ENCODE data around the gene TSFM. TPM values are rescaled to one million over a fixed set of nuclear protein-coding genes. Genes with fewer than 3 reads are reported as not detected.

The TSFM gene
- polyA plus RNA-seq, 3 donors: 4.5 to 22.6 (median 21.8) TPM

GRCh38 chr12:57752668-57753000, 30.0 kb upstream of the TSFM start:
- peaks cover 17 to 31% of the 10 kb centered on the region in 2 donors for H3K36me3 Mint-ChIP-seq
- intact Hi-C loops (cut with micrococcal nuclease): loop anchor here in 1 of 2 donors (10.0 kb wide), 1 partner anchor 208 kb away; the partner anchor contains the start of gene DCTN2

GRCh38 chr12:57753756-57754337, 28.7 kb upstream of the TSFM start:
- H3K27ac ChIP-seq (ENCODE audit: low read depth in 1 of 2, low read length in 2 of 2): no peak overlapping the region
- peak overlapping the region; percentile 90 to 92 for H3K4me3 Mint-ChIP-seq
- peaks cover 39 to 45% of the 10 kb centered on the region in 2 donors for H3K4me1 ChIP-seq (ENCODE audit: control insufficient read depth in 1 of 2, insufficient read depth in 2 of 2, low read length in 2 of 2)
- no peak overlapping the region for H3K4me2 ChIP-seq (replicated peaks; ENCODE audit: extremely low read depth, low read length, poor library complexity, severe bottlenecking)
- H3K4me3 ChIP-seq (replicated peaks in 1 of 3; ENCODE audit: low read depth in 2 of 3, low read length in 3 of 3): no peak overlapping the region
- H3K79me2 ChIP-seq (ENCODE audit: insufficient read depth, low read length): peaks cover 27% of the 10 kb centered on the region
- H3K9me3 Mint-ChIP-seq: peaks cover 0 to 7% (median 0%) of the 10 kb centered on the region in 7 donors
- TF ChIP-seq CTCF (IDR thresholded peaks at IDR 0.05): no peak
- no peak overlapping the region for H3K9ac ChIP-seq (ENCODE audit: insufficient read depth, low read length, poor library complexity, severe bottlenecking)
- H3K27me3 Mint-ChIP-seq (ENCODE audit: low read depth in 3 of 3): peaks cover 7 to 13% (median 7%) of the 10 kb centered on the region in 3 donors
- no peak overlapping the region for H2AFZ ChIP-seq (ENCODE audit: insufficient read depth, low read depth, low read length, poor library complexity, severe bottlenecking)
- WGBS (ENCODE audit: insufficient coverage): 67% methylated on average over 1 of the region's 1 CpG
- no peaks in the 10 kb centered on the region for H4K20me1 ChIP-seq (ENCODE audit: insufficient read depth, low read length)
- peaks cover 13 to 28% of the 10 kb centered on the region in 2 donors for H3K36me3 Mint-ChIP-seq
- intact Hi-C loops (cut with micrococcal nuclease): loop anchor here in 1 of 2 donors (10.0 kb wide), 1 partner anchor 209 kb away; the partner anchor contains the start of gene DCTN2
- no peak for DNase-seq
- H3K36me3 ChIP-seq (replicated peaks in 1 of 2; ENCODE audit: control insufficient read depth in 1 of 2, insufficient read depth in 2 of 2, low read length in 2 of 2): peaks cover 7 to 24% of the 10 kb centered on the region in 2 donors
- H3K27me3 ChIP-seq (ENCODE audit: control insufficient read depth in 2 of 2, insufficient read depth in 2 of 2, low read length in 2 of 2): peaks cover 0 to 7% of the 10 kb centered on the region in 2 donors
- peak overlapping the region in 3 of 7 donors; percentile 4 to 68 (median 46) for H3K27ac Mint-ChIP-seq
- H3K4me1 Mint-ChIP-seq: peaks cover 44% of the 10 kb centered on the region
- H3K9me3 ChIP-seq (replicated peaks in 1 of 2; ENCODE audit: control insufficient read depth in 1 of 2, insufficient read depth in 1 of 2, low read length in 2 of 2): no peaks in the 10 kb centered on the region

More at GRCh38 chr12:57752668-57753000, 30.0 kb upstream of the TSFM start:
- Histone ChIP-seq H2AFZ (ENCODE audit: insufficient read depth, low read depth, low read length, poor library complexity, severe bottlenecking) (peak overlapping the region; percentile 92), H3K9ac (ENCODE audit: insufficient read depth, low read length, poor library complexity, severe bottlenecking) (no peak overlapping the region), H3K79me2 (ENCODE audit: insufficient read depth, low read length) (peaks cover 27% of the 10 kb centered on the region), H3K4me2 (replicated peaks; ENCODE audit: extremely low read depth, low read length, poor library complexity, severe bottlenecking) (peak overlapping the region; percentile 88), H3K36me3 (replicated peaks in 1 of 2; ENCODE audit: control insufficient read depth in 1 of 2, insufficient read depth in 2 of 2, low read length in 2 of 2) (peaks cover 10 to 25% of the 10 kb centered on the region in 2 donors), H3K4me1 (ENCODE audit: control insufficient read depth in 1 of 2, insufficient read depth in 2 of 2, low read length in 2 of 2) (peaks cover 39 to 45% of the 10 kb centered on the region in 2 donors), H3K9me3 (replicated peaks in 1 of 2; ENCODE audit: control insufficient read depth in 1 of 2, insufficient read depth in 1 of 2, low read length in 2 of 2) (no peaks in the 10 kb centered on the region), H3K27me3 (ENCODE audit: control insufficient read depth in 2 of 2, insufficient read depth in 2 of 2, low read length in 2 of 2) (peaks cover 0 to 7% of the 10 kb centered on the region in 2 donors), H3K27ac (ENCODE audit: low read depth in 1 of 2, low read length in 2 of 2) (peak overlapping the region; percentile 70 to 79), H4K20me1 (ENCODE audit: insufficient read depth, low read length) (no peaks in the 10 kb centered on the region), H3K4me3 (replicated peaks in 1 of 3; ENCODE audit: low read depth in 2 of 3, low read length in 3 of 3) (peak overlapping the region; percentile 30 to 81 (median 68))
- Mint-ChIP-seq H3K4me3 (peak overlapping the region; percentile 82 to 96), H3K4me1 (peaks cover 44% of the 10 kb centered on the region), H3K27me3 (ENCODE audit: low read depth in 3 of 3) (peaks cover 7 to 13% (median 7%) of the 10 kb centered on the region in 3 donors), H3K27ac (peak overlapping the region; percentile 84 to 95 (median 92)), H3K9me3 (peaks cover 0 to 3% (median 0%) of the 10 kb centered on the region in 7 donors)
- no peak for DNase-seq
- no CpG with 5 or more reads among the region's 5 CpGs for WGBS (ENCODE audit: insufficient coverage)
- no peak for TF ChIP-seq CTCF (IDR thresholded peaks at IDR 0.05)

Data from CD14-positive monocyte (primary cell).